ENCODE data around the gene DLG1.
"Not testable (repeated sequence)": the region's sequence is repeated elsewhere in the genome, so short reads cannot be mapped to it uniquely, and the experiment has no call there.

The DLG1 gene

GRCh38 chr3:197204736-197205135, 93.7 kb downstream of the DLG1 start:
- no peak for DNase-seq

DNA sequence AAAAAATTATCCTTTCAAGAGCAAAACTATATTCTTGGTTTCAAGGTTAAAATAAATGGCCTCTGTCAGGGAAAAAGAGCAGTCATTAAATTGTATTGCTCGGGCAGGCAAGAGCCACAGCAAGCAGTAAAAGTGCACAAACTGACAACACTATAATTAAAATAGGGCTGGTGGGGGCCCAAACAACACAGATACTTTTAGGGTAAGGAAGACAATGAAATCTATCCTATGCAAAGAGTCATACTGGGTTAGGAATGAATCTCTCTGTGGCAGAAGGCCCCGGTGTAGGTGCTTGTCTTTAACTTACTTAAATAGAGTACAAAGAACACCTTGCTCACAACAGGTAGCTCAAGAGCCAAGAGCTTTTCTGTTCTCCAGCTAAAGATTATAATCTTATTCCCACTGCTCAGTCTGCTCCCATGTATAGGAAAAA, 94.7 kb downstream of the DLG1 start:
- no peak for DNase-seq

DNA sequence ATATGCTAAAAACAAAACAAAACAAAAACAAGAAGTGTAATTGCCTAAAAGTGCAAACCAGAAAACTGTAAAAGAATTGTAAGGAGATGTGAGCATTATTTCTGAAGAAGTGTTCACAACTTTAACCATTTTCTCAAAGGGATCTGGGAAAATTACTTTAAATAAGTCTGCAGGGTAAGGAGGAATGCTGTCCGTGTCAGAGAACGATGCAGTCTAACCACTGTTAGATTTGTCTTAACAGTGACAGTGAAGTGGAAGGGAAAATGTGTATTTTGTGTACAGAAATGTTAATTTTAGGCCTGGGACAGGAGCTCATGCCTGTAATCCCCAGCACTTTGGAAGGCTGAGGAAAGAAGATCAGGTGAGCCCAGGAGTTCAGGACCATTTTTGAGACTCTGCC, 95.7 kb downstream of the DLG1 start:
- no peak for DNase-seq

GRCh38 chr3:197201791-197202452, 96.5 kb downstream of the DLG1 start:
- no peak for DNase-seq

GRCh38 chr3:197200856-197201255, 97.6 kb downstream of the DLG1 start:
- not testable (repeated sequence) for DNase-seq

GRCh38 chr3:197197334-197197733, 101.1 kb downstream of the DLG1 start:
- no peak for DNase-seq

- DNase-seq = no peak
Measured at GRCh38 chr3:197196192-197196591, 102.2 kb downstream of the DLG1 start.

DNA sequence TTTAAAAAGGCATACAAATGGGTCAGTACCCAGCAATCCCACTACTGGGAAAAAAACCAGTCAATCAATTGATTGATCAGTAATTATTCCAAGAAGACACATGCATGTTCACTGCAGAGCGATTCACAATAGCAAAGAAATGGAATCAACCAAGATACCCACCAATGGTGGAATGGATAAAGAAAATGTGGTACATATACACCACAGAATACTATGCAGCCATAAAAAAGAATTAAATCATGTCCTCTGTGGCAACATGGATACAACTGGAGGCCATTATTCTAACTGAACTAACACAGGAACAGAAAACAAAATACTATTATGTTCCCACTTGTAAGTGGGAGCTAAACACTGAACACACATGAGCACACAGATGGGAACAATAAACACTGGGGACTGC, 103.1 kb downstream of the DLG1 start:
- DNase-seq = no peak

- DNase-seq = not testable (repeated sequence)
Measured at GRCh38 chr3:197193759-197194158, 104.7 kb downstream of the DLG1 start.

- DNase-seq = no peak
Measured at GRCh38 chr3:197191897-197192296, 106.5 kb downstream of the DLG1 start.

DNA sequence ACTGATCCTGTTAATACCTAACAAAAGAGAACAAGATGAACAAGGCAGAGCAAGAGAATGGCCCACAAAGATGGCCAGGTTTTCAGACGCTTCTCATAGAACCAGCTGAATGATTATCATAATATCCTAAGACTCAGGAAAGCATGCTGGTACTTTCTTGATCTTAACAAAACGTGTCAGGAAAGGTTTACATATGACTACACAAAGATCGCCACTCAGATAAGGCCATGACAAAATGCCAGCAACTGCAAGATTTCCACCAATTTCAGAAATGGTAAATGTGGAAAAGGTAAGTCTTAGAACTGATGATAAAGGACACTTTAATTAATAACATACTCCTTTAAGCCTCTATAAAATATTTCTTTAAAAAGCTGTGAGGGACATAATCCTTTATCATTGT, 108.8 kb downstream of the DLG1 start:
- no peak for DNase-seq

- DNase-seq = no peak
Measured at GRCh38 chr3:197188963-197189362, 109.4 kb downstream of the DLG1 start.

GRCh38 chr3:197186887-197187588, 111.4 kb downstream of the DLG1 start:
- DNase-seq = no peak

GRCh38 chr3:197183582-197183981, 114.8 kb downstream of the DLG1 start:
- no peak for DNase-seq

DNA sequence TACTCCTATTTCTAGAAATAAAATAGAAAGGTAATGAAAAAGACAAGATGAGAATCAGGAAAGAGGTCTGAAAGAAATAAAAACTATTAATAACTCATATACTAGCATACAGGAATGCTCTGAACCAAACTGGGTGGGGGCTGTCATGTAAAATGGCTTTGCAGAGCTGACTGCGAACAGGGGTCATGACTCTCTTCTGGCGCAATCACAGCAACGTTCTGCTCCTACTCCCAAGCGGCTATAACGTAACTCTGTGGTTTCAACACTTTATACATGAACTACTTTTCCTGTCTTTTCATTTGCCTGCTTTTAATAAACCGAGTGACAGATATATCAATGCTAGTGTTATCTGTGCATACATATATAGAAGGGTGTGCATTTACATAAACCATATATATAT, 116.7 kb downstream of the DLG1 start:
- DNase-seq = no peak

GRCh38 chr3:197178998-197179397, 119.4 kb downstream of the DLG1 start:
- DNase-seq = no peak

GRCh38 chr3:197175503-197175902, 122.9 kb downstream of the DLG1 start:
- no peak for DNase-seq

GRCh38 chr3:197174927-197175326, 123.5 kb downstream of the DLG1 start:
- DNase-seq = no peak

GRCh38 chr3:197173620-197174019, 124.8 kb downstream of the DLG1 start:
- DNase-seq = no peak

DNA sequence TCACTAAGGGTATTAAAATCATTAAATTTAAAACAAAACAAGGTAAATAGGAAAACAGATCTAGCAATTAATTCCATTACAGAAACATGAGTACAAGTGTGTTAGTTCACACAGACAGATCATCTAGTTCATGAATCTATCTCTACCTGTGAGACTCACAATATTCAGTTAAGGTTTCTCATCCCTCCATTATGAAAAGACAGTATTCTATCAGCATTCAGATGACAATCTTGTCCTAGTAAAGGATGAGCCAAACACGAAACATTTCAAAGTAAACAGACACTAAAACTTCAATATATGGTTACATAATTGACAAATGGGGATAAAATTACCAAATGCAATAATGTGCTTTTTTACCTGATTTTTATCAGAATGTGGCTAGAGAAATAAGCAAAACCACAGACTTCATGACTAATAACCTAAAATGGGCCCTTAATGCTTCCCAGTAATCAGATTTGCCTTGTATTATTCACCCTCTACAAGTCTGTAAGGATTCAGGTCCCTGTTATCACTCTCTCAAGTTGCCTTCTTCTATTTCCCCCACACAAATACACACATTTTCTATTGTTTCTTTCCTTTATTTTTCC, 126.8 kb downstream of the DLG1 start:
- DNase-seq = no peak

GRCh38 chr3:197169028-197169427, 129.4 kb downstream of the DLG1 start:
- no peak for DNase-seq

DNA sequence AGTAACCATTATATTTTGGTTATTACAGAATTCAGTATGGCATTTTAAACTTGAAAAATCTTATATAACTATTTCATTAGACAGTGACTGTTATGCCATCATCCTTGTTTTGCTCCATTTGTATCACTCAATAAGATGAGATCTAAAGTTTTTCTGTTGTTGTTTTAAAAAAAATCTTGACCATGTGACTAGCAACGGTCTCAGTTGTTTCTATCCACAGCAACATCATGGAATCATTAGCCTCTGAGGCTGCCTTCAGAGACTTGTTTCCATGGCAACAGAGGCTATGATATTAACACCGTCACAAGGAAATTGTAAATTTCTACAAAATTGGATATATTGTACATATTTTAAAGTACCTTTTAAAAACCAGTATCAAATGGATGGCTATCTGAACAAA, 129.8 kb downstream of the DLG1 start:
- no peak for DNase-seq

DNA sequence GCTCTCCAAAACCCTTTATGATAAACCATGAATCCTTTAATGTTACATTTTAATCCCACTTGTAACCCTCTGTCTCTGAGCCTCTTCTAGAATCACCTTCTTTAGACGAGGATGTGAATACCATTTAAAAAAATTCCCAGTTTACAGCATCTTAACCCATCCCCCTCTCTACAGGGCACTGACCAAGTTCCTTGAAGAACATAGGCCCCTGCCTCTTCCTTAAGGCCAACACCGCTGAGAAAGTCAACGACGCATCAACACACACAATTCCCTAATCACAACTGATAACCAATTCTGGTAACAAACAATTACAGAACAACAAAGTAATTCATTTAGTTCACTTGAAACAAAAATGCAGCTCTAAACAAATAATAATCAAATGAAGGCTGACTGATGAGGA, 130.3 kb downstream of the DLG1 start:
- DNase-seq = no peak

DNA sequence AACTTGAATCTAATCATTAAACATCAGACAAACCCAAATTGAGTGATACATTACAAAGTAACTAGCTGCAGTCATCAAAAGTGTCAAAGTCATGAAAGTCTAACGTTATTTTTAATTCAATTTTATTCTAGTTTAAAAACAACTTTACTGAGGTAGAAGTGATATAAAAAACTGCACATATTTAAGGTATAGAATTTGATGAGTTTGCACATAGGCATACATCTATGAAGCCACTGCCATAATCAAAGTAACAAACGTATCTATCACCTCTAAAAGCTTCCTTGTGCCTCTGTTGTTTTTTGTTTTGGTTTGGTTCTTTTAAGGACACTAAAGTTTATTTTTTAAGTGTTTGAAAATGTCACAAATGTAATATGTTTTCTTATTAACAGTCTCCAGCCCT, 130.9 kb downstream of the DLG1 start:
- no peak for DNase-seq

Measured in activated effector memory CD4-positive, alpha-beta T cell treated with anti-CD3 and anti-CD28 coated beads, Interleukin-2, amount 50 U/mL, for 16 hours (primary cell).